HK-2 (cell line): ENCODE measurements around the gene PRKCE.
A peak's percentile ranks its signal among the peaks of the same experiment; 100 is the strongest.

Experiments
- DNase-seq: peaks from one replicate; pipeline ENCODE4 v3.0.0-alpha.2; 2018; ENCODE audit not compliant: unreplicated experiment

The PRKCE gene

GRCh38 chr2:45936623-45936979 lies 285.1 kb downstream of the PRKCE start:
- DNase-seq = no peak

GRCh38 chr2:45937990-45938389 lies 286.5 kb downstream of the PRKCE start:
- DNase-seq = no peak

GRCh38 chr2:45938649-45939511 lies 287.4 kb downstream of the PRKCE start:
- peak; percentile 88 for DNase-seq

- no peak for DNase-seq
Observed at GRCh38 chr2:45941531-45942236, 290.2 kb downstream of the PRKCE start.

GRCh38 chr2:45942237-45942738 lies 290.8 kb downstream of the PRKCE start:
- no peak for DNase-seq

- no peak for DNase-seq
Observed at GRCh38 chr2:45943219-45944044, 292.0 kb downstream of the PRKCE start.

GRCh38 chr2:45944074-45944473 lies 292.6 kb downstream of the PRKCE start:
- peak; percentile 13 for DNase-seq

GRCh38 chr2:45945302-45945717 lies 293.8 kb downstream of the PRKCE start:
- no peak for DNase-seq

- DNase-seq = peak; percentile 72
Observed at GRCh38 chr2:45946023-45946422, 294.5 kb downstream of the PRKCE start.

GRCh38 chr2:45950606-45951005 lies 299.1 kb downstream of the PRKCE start:
- DNase-seq = no peak

GRCh38 chr2:45951025-45951727 lies 299.7 kb downstream of the PRKCE start:
- no peak for DNase-seq

GRCh38 chr2:45952591-45952990 lies 301.1 kb downstream of the PRKCE start:
- no peak for DNase-seq

- DNase-seq = no peak
Observed at GRCh38 chr2:45953376-45954027, 302.0 kb downstream of the PRKCE start.

GRCh38 chr2:45954233-45954850 lies 302.9 kb downstream of the PRKCE start:
- DNase-seq = no peak

GRCh38 chr2:45957533-45958227 lies 306.2 kb downstream of the PRKCE start:
- no peak for DNase-seq

GRCh38 chr2:45960057-45960863 lies 308.8 kb downstream of the PRKCE start:
- no peak for DNase-seq

- DNase-seq = peak; percentile 31
Observed at GRCh38 chr2:45962177-45962921, 310.9 kb downstream of the PRKCE start.

GRCh38 chr2:45963816-45964215 lies 312.3 kb downstream of the PRKCE start:
- no peak for DNase-seq
